Loucy (cell line): ENCODE results near the gene ATG10.

ENCODE experiments used
- H2AFZ ChIP-seq: fragments of 200-600 bp; sonication (generic); 2 replicates; pipeline ENCODE4 v1.6.0; 2016; ENCODE audit warnings: antibody characterized with exemption, mild to moderate bottlenecking, low read length, moderate library complexity
- H3F3A ChIP-seq: fragments of 200-600 bp; 2 replicates; pipeline ENCODE4 v1.6.0; 2016; ENCODE audit warnings: antibody characterized with exemption, low read depth, mild to moderate bottlenecking
- H3K27me3 ChIP-seq: fragments of 200-600 bp; sonication (generic); 2 replicates; pipeline ENCODE4 v1.6.1; 2014; ENCODE audit warnings: low read length, mild to moderate bottlenecking; ENCODE audit not compliant: insufficient read depth, poor library complexity, severe bottlenecking
- H3K36me3 ChIP-seq: fragments of 200-600 bp; sonication (generic); 2 replicates; pipeline ENCODE4 v1.6.1; 2016; ENCODE audit warnings: low read length; ENCODE audit not compliant: insufficient read depth
- H3K4me1 ChIP-seq: fragments of 200-600 bp; sonication (generic); 2 replicates; pipeline ENCODE4 v1.5.1; 2014; ENCODE audit warnings: low read length, mild to moderate bottlenecking; ENCODE audit not compliant: insufficient read depth, poor library complexity, severe bottlenecking
- H3K4me2 ChIP-seq: fragments of 200-600 bp; sonication (generic); 2 replicates; pipeline ENCODE4 v1.6.0; 2014; ENCODE audit warnings: antibody characterized with exemption, low read length, low read depth, mild to moderate bottlenecking; ENCODE audit not compliant: poor library complexity, severe bottlenecking
- H3K4me3 ChIP-seq: fragments of 200-600 bp; sonication (generic); 2 replicates; pipeline ENCODE4 v1.5.1; 2014; ENCODE audit warnings: low read length, mild to moderate bottlenecking, mixed read lengths; ENCODE audit not compliant: poor library complexity, severe bottlenecking
- H3K79me2 ChIP-seq: fragments of 200-600 bp; sonication (generic); 2 replicates; pipeline ENCODE4 v1.6.1; 2014; ENCODE audit warnings: low read length; ENCODE audit not compliant: insufficient read depth
- H3K9ac ChIP-seq: fragments of 200-600 bp; sonication (generic); 2 replicates; pipeline ENCODE4 v1.6.0; 2014; ENCODE audit warnings: mild to moderate bottlenecking, low read depth, low read length, moderate library complexity; ENCODE audit not compliant: poor library complexity, severe bottlenecking
- H3K9me2 ChIP-seq: fragments of 200-600 bp; sonication (generic); replicated peaks from 2 replicates; pipeline ENCODE4 v1.6.1; 2016; ENCODE audit warnings: low read depth, low read length, mixed read lengths
- H3K9me3 ChIP-seq: fragments of 200-600 bp; sonication (generic); 2 replicates; pipeline ENCODE4 v1.6.1; 2014; ENCODE audit warnings: mild to moderate bottlenecking, antibody characterized with exemption, low read length, low read depth; ENCODE audit not compliant: insufficient read depth
- H4K20me1 ChIP-seq: fragments of 200-600 bp; sonication (generic); 2 replicates; pipeline ENCODE4 v1.6.0; 2014; ENCODE audit warnings: antibody characterized with exemption, low read length, mild to moderate bottlenecking; ENCODE audit not compliant: insufficient read depth, poor library complexity, severe bottlenecking
- CTCF ChIP-seq: fragments of 200-600 bp; sonication (generic); conservative IDR thresholded peaks from 2 replicates; pipeline ENCODE4 v1.5.1; 2014; ENCODE audit warnings: mild to moderate bottlenecking, antibody characterized with exemption, low read length
- EZH2phosphoT487 ChIP-seq: fragments of 200-600 bp; IDR thresholded peaks from 2 replicates; pipeline ENCODE4 v1.6.1; 2018; ENCODE audit warnings: antibody characterized with exemption, mild to moderate bottlenecking, moderate library complexity, borderline replicate concordance

ATG10 gene

GRCh38 chr5:82301190-82301589 is 329.4 kb downstream of the ATG10 start:
- H3F3A ChIP-seq, result no peaks in the 10 kb centered on the region
- H3K79me2 ChIP-seq, result no peaks in the 10 kb centered on the region
- H3K4me2 ChIP-seq, result no peak overlapping the region
- no peaks in the 10 kb centered on the region for H4K20me1 ChIP-seq
- H3K4me1 ChIP-seq, result peaks cover 4% of the 10 kb centered on the region
- H3K9me3 ChIP-seq, result no peaks in the 10 kb centered on the region
- TF ChIP-seq EZH2phosphoT487 (no peak), CTCF (no peak)
- no peaks in the 10 kb centered on the region for H3K36me3 ChIP-seq
- H3K9ac ChIP-seq, result no peak overlapping the region
- no peak overlapping the region for H3K4me3 ChIP-seq
- H3K9me2 ChIP-seq, result no peaks in the 10 kb centered on the region
- H2AFZ ChIP-seq, result no peak overlapping the region
- H3K27me3 ChIP-seq, result no peaks in the 10 kb centered on the region
